Heart left ventricle (tissue), 16 donors: ENCODE results near the gene RPL29. TPM values are rescaled to one million over a fixed set of nuclear protein-coding genes. Genes with fewer than 3 reads are reported as not detected.

Experiments
- ATAC-seq, 4 donors: fragments of 200-7000 bp; cut with Tn5 transposase; one replicate each; pipeline ENCODE4 v1.9.1; 2020 to 2022; ENCODE audit warnings: moderate library complexity in 4 of 4, mild to moderate bottlenecking in 3 of 4, moderate number of reproducible peaks in 1 of 4
- DNase-seq, 5 donors: peaks; one replicate each; pipeline ENCODE4 v3.0.0-alpha.2; 2020
- H3K27ac ChIP-seq, 12 donors: fragments of 200-600 bp; sonication (generic) in 4 of 12; one replicate each; pipeline versions ENCODE4 v1.5.0 to v1.8.0; 2016 to 2022; ENCODE audit warnings: mild to moderate bottlenecking in 2 of 12
- H3K27me3 ChIP-seq, 9 donors: fragments of 200-600 bp; sonication (generic) in 2 of 9; one replicate each; pipeline versions ENCODE4 v1.5.1 to v1.8.0; 2016 to 2022; ENCODE audit warnings: mild to moderate bottlenecking in 3 of 9
- H3K36me3 ChIP-seq, 9 donors: fragments of 200-600 bp; sonication (generic) in 2 of 9; one replicate each; pipeline versions ENCODE4 v1.5.0 to v1.8.0; 2018 to 2022; ENCODE audit warnings: mild to moderate bottlenecking in 2 of 9
- H3K4me1 ChIP-seq, 12 donors: fragments of 200-600 bp; sonication (generic) in 4 of 12; one replicate each; pipeline versions ENCODE4 v1.5.0 to v1.8.0; 2016 to 2022; ENCODE audit warnings: mild to moderate bottlenecking in 3 of 12
- H3K4me3 ChIP-seq, 12 donors: fragments of 200-600 bp; sonication (generic) in 4 of 12; one replicate each; pipeline versions ENCODE4 v1.5.0 to v1.8.0; 2017 to 2022; ENCODE audit warnings: mild to moderate bottlenecking in 9 of 12, moderate library complexity in 4 of 12
- H3K9me3 ChIP-seq, 12 donors: fragments of 200-600 bp; sonication (generic) in 4 of 12; one replicate each; pipeline versions ENCODE4 v1.5.0 to v1.8.0; 2016 to 2022; ENCODE audit warnings: mild to moderate bottlenecking in 1 of 12
- POLR2A ChIP-seq, 2 donors: fragments of 450-650 bp; IDR thresholded peaks; one replicate each; pipeline ENCODE4 v1.6.1; 2017; ENCODE audit warnings: antibody characterized with exemption in 2 of 2, mild to moderate bottlenecking in 2 of 2, moderate library complexity in 2 of 2
- WGBS, 4 donors: extraction: QIAGEN DNeasy Blood & Tissue Kit in 2 of 4; methylation state at CpG; one replicate each; pipeline versions ENCODE4 v1.1.5 to v1.1.7; 2013 to 2018; 5-methylcytosine and 5-hydroxymethylcytosine counted together
- intact Hi-C, 10 donors: fragments of 100-400 bp; cut with DNase I; formaldehyde crosslinking; loops; one replicate each; pipeline versions ENCODE4 v1.11.1 to v1.14.2; 2022
- polyA plus RNA-seq, 2 donors: library from polyadenylated mRNA; stranded (reverse); fragments of 200-250 nt; gene quantifications; one replicate each; pipeline ENCODE4 v1.2.3, GENCODE V29; 2013
- total RNA-seq, 9 donors: library from RNA; depleted of rRNA in 2 of 9; stranded (reverse); fragments of >200 nt in 2 of 9; fragmentation: NEBNext Ultra II Directional in 3 of 9; extraction: Animal tissue kit (Norgen Biotek cat#: 25700) in 3 of 9; gene quantifications; one replicate each; pipeline versions ENCODE4 v1.1.0 to v1.2.4, GENCODE V29; 2016 to 2023
- TF ChIP-seq, protein P1 (sequence below), 12 donors: fragments of 200-600 bp; sonication (generic) in 4 of 12; IDR thresholded peaks; one replicate each; pipeline versions ENCODE4 v1.5.0 to v1.8.0; 2018 to 2022; ENCODE audit warnings: antibody characterized with exemption in 12 of 12, mild to moderate bottlenecking in 5 of 12
- donor health status: ischemic (EF 13 %, LVEDD 7.1; RV severe dilation, severe dysfunction).
- donor health status: healthy with polysubstance abuse.
- donor health status: DM: no; HTN: yes; CAD: no.
- donor health status: DM: no; HTN: no; CAD: no.
- donor health status: ischemic (EF 25% LVEDD 6.9; RV normal size, moderate dysfunction).
- donor health status: ischemic (EF 25% LVEDD 5.7; RV mildly dilated, moderate dysfunction).
- donor health status: healthy.
- donor health status: DM: yes; HTN: yes; CAD: no.
- donor health status: ischemic (EF 35%, LVEDD 5.7; RV mildly dilated, moderate dysfunction).
- donor health status: nonischemic (EF 11% LVEDD 7.7; RV severe dilation, severe dysfunction).
- donor health status: DM: yes; HTN: yes; CAD: no.
- donor health status: PGD.
- donor health status: ischemic (EF 29% LVEDD 5.4; RV normal size, mild dysfunction).
- donor health status: nonischemic (EF 23%, LVEDD 6.1; RV moderate dilation, normal function).

Gene RPL29
- total and polyA plus RNA-seq, 11 donors, result 515 to 1,405 (median 731) TPM

DNA sequence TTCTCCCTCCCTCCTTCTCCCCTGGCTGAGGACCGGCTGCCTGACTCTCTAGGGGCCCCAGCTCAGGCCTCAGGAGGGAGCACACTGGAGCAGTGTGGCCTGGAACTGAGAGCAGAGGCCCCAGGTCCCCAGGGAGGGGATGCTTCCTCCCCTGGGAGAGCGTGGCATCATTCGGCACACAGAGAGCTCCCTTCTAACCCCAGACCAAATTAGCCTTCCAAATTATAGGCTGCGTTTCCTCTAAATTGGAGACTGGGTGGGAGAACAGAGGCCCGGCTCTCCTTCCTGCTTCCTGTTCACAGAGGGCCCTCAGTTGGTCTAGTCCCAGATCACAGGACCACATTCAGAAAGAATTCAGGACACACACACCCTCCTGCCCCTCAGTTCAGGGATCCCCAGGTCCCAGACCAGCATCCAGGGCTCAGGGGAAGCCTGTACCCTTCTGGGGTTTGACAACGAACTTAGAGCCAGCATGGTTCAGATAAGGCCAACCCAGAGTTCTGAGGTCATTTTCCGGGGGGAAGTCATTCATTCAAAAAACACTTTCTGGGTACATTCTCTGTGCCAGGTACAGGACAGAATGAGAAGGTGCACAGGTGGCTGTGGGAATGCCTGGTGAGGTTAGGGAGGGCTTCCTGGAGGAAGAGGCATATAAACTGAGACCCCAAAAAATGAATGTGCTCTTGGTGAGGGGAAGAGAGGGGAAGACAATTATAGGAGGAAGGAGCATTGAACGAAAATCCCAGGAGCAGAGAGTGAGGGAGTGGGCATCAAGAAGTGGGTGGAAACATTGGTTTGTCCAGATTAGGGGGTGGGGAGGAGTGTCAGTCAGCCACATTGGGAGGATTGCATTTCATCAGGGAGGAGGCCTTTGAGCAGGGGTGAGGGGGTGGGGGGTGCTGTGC lies 28.4 kb upstream of the RPL29 start:
- Histone ChIP-seq H3K4me3 (peak overlapping the region in 11 of 12 donors; percentile 15 to 55 (median 40)), H3K9me3 (no peaks in the 10 kb centered on the region), H3K4me1 (peaks cover 38 to 87% (median 77%) of the 10 kb centered on the region in 12 donors), H3K36me3 (no peaks in the 10 kb centered on the region), H3K27me3 (no peaks in the 10 kb centered on the region), H3K27ac (peak overlapping the region; percentile 81 to 99 (median 93))
- ATAC-seq, result no peak
- intact Hi-C loops, result loop anchor here in 2 of 10 donors (2.0 kb wide), 1 partner anchor 29 kb away; no protein-coding TSS in a partner anchor
- 36 to 42% (median 38%) methylated on average over 8 of the region's 8 CpGs for WGBS, 4 donors
- DNase-seq, result peak in 1 of 5 donors; percentile 46
- no peak for TF ChIP-seq POLR2A (IDR thresholded peaks at IDR 0.05)

DNA sequence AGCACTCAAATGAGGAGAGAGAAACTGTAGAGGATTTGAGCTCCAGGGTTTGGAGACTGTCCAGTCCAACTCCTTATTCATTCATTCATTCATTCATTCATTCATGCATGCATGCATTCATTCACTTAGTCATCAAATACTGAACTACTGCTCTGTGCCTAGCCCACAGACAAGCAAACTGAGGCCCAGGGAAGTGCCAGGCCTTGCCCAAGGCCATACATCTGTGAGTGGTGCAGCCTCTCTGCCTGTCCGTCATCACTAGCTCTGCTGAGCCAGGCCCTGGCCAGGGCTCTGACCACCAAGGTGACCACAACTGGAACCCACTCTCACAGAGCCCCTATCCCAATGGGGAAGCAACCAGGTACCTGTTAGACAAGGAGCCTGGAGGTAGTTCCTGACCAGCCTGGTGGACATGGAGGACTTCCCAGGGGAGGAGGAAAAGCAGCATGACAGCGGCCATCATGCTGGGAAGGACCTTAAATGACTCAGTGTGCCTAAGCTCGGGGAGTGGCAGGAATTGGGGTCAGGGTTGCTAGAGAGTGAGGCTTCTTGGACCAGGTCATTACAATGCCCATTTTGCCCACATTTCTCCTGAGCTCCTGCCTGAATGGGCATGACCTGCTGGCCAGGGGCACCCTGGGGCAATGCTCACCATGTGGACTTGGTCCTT lies 27.5 kb upstream of the RPL29 start:
- whole genome bisulfite sequencing, 4 donors, result 63 to 72% (median 68%) methylated on average over 2 to 3 of the region's 3 CpGs
- Histone ChIP-seq H3K27me3 (no peaks in the 10 kb centered on the region), H3K36me3 (no peaks in the 10 kb centered on the region), H3K27ac (peak overlapping the region; percentile 81 to 99 (median 93)), H3K9me3 (no peaks in the 10 kb centered on the region), H3K4me1 (peaks cover 39 to 87% (median 79%) of the 10 kb centered on the region in 12 donors), H3K4me3 (peak overlapping the region; percentile 15 to 55 (median 36))
- no peak for TF ChIP-seq POLR2A (IDR thresholded peaks at IDR 0.05)
- TF ChIP-seq, protein P1, sequence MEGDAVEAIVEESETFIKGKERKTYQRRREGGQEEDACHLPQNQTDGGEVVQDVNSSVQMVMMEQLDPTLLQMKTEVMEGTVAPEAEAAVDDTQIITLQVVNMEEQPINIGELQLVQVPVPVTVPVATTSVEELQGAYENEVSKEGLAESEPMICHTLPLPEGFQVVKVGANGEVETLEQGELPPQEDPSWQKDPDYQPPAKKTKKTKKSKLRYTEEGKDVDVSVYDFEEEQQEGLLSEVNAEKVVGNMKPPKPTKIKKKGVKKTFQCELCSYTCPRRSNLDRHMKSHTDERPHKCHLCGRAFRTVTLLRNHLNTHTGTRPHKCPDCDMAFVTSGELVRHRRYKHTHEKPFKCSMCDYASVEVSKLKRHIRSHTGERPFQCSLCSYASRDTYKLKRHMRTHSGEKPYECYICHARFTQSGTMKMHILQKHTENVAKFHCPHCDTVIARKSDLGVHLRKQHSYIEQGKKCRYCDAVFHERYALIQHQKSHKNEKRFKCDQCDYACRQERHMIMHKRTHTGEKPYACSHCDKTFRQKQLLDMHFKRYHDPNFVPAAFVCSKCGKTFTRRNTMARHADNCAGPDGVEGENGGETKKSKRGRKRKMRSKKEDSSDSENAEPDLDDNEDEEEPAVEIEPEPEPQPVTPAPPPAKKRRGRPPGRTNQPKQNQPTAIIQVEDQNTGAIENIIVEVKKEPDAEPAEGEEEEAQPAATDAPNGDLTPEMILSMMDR (IDR thresholded peaks at IDR 0.05), result no peak
- DNase-seq (no peak), ATAC-seq (no peak)
- intact Hi-C loops, result loop anchor here in 1 of 10 donors (2.0 kb wide), 1 partner anchor 30 kb away; no protein-coding TSS in a partner anchor

DNA sequence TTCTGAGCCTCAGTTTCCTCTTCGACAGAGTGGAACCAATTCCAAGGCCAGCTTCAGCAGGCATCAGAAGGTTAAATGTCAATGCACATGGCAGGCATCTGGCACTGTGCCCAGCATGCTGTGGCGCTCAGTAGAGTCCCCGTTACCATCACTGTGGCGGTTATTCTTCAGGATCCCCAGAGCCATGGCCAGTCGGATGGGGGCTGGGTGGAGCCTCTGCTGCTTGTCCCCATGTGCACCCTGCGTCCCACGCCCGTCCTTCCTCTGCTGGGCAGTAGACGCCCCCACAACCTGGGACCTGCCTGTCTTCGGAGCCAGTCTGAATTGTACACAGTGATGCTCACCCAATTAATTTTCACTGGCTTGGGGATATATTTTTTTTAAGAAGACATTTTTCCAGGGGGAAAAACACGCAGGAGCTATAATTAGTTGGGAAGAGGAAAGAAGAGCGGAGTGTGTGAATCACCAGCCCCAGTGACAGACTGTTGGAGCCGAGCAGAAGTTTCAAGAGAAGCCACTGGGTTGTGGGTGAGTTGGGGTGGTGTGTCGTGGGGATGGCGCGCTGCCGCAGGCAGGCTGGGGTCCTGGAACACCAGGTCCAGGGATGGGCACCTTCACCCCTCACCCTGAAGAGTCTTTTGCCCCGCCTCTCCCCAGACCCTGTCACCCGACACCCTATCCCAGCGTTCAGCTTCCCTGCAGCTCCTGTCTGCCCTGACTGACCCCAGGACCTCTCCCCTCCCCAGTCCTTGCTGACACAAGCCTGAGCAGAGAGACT lies 26.8 kb upstream of the RPL29 start:
- DNase-seq, result peak; percentile 72 to 85 (median 80)
- Histone ChIP-seq H3K9me3 (no peaks in the 10 kb centered on the region), H3K36me3 (no peaks in the 10 kb centered on the region), H3K4me3 (peak overlapping the region; percentile 15 to 55 (median 36)), H3K4me1 (peaks cover 39 to 91% (median 79%) of the 10 kb centered on the region in 12 donors), H3K27me3 (no peaks in the 10 kb centered on the region), H3K27ac (peak overlapping the region; percentile 81 to 99 (median 93))
- intact Hi-C loops, result loop anchor here in 1 of 10 donors (2.0 kb wide), 1 partner anchor 30 kb away; no protein-coding TSS in a partner anchor
- 21 to 28% (median 25%) methylated on average over 16 to 20 of the region's 20 CpGs for WGBS, 4 donors
- ATAC-seq, result peak; percentile 16 to 60 (median 48)
- TF ChIP-seq POLR2A (IDR thresholded peaks at IDR 0.05), result no peak
- TF ChIP-seq, protein P1 (IDR thresholded peaks at IDR 0.05), result no peak
